Measurements from ENCODE around the gene DAB1. TPM values are rescaled to one million over a fixed set of nuclear protein-coding genes. Genes with fewer than 3 reads are reported as not detected.

Gene DAB1
- total and polyA plus RNA-seq, 10 of the 15 experiments (the other 5 are each of a cell fraction or from before 2014, with no cell fraction given) = 0.02 to 0.10 (median 0.03) TPM; not detected in 5

GRCh38 chr1:57304591-57304990, 119.3 kb downstream of the DAB1 start:
- Histone ChIP-seq H3K4me2 (ENCODE audit: control insufficient read depth, insufficient read depth) (no peak overlapping the region), H4K20me1 (ENCODE audit: control insufficient read depth, insufficient read depth) (no peaks in the 10 kb centered on the region), H3K4me3 (no peak overlapping the region), H3K4me1 (ENCODE audit: control insufficient read depth, insufficient read depth, low read length) (no peaks in the 10 kb centered on the region), H2AFZ (ENCODE audit: control insufficient read depth, low read depth, low read length) (no peak overlapping the region), H3K36me3 (ENCODE audit: control insufficient read depth in 2 of 2, insufficient read depth in 2 of 2, low read length in 1 of 2) (no peaks in the 10 kb centered on the region), H3K9ac (ENCODE audit: control insufficient read depth, insufficient read depth, low read length) (no peak overlapping the region), H3K27me3 (replicated peaks in 1 of 2; ENCODE audit: control insufficient read depth in 2 of 2, insufficient read depth in 2 of 2, low read length in 1 of 2) (no peaks in the 10 kb centered on the region; a peak in 1 of 4 replicates), H3K79me2 (ENCODE audit: control insufficient read depth, insufficient read depth, low read length) (no peaks in the 10 kb centered on the region), H3K27ac (ENCODE audit: control insufficient read depth, insufficient read depth) (no peak overlapping the region), H3K9me3 (replicated peaks; ENCODE audit: control insufficient read depth, insufficient read depth, low read length) (no peaks in the 10 kb centered on the region)
- in situ Hi-C loops (cut with MboI) = no loop called here
- no TSS peak for BruUV-seq (replicated peaks)
- WGBS (ENCODE audit: insufficient coverage, insufficient replicate concordance, low lambda C conversion rate, missing lambda C conversion rate) = 25% methylated on average over 3 of the region's 3 CpGs
- RAD21 ChIA-PET (ENCODE audit: unreplicated experiment) = no interaction called here
- DNase-seq (ENCODE audit: low read depth, low spot score) (no peak), ATAC-seq (no peak), FAIRE-seq (no peak)
- intact Hi-C loops (cut with micrococcal nuclease; ENCODE audit: unreplicated experiment) = no loop called here
- POLR2A ChIA-PET = no interaction called here
- SMC1A ChIA-PET (ENCODE audit: uncharacterized antibody, unreplicated experiment) = no interaction called here
- TF ChIP-seq ESRRA (IDR thresholded peaks at IDR 0.05; ENCODE audit: low read length) = no peak
- TF ChIP-seq MLLT1 (IDR thresholded peaks at IDR 0.05) = no peak
- no peak for TF ChIP-seq NFXL1 (IDR thresholded peaks at IDR 0.05; ENCODE audit: borderline replicate concordance)
- no peak for TF ChIP-seq CBFB (IDR thresholded peaks at IDR 0.05; ENCODE audit: low read depth)
- no peak for TF ChIP-seq MAX (IDR thresholded peaks at IDR 0.05; ENCODE audit: low read depth, low read length)
- TF ChIP-seq EED (IDR thresholded peaks at IDR 0.05; ENCODE audit: low read depth) = no peak
- no peak for TF ChIP-seq BACH1 (IDR thresholded peaks at IDR 0.05; ENCODE audit: borderline replicate concordance)
- CTCF ChIA-PET = no interaction called here
